Measurements from ENCODE around the gene SEBOX. TPM values are rescaled to one million over a fixed set of nuclear protein-coding genes. Genes with fewer than 3 reads are reported as not detected.

Gene SEBOX
- not detected for polyA plus RNA-seq (2013, experiment 1 of 2)
- polyA plus RNA-seq (2013, experiment 2 of 2) = not detected

- H3K36me3 ChIP-seq (ENCODE audit: control insufficient read depth in 1 of 2, insufficient read depth in 2 of 2, low read depth in 1 of 2, low read length in 2 of 2) = peaks cover 52 to 56% of the 10 kb centered on the region in 2 experiments
Measured at GRCh38 chr17:28364665-28365363, at the start of gene SEBOX. Gene SEBOX (minus strand): TSS chr17:28365199. CDS start chr17:28365151, 48 bp downstream.

GRCh38 chr17:28413804-28414203 is 48.8 kb upstream of the SEBOX start:
- H3K27me3 ChIP-seq (ENCODE audit: control insufficient read depth in 1 of 2, insufficient read depth in 1 of 2, low read length in 2 of 2) = peaks cover 45 to 53% of the 10 kb centered on the region in 2 experiments
- H3K36me3 ChIP-seq (ENCODE audit: control insufficient read depth in 1 of 2, insufficient read depth in 2 of 2, low read depth in 1 of 2, low read length in 2 of 2) = no peaks in the 10 kb centered on the region
- no peak overlapping the region for H3K14ac ChIP-seq (ENCODE audit: low read length in 2 of 2)
- no peak overlapping the region for H3K27ac ChIP-seq (ENCODE audit: low read length, poor library complexity, severe bottlenecking)
- H2AK5ac ChIP-seq (ENCODE audit: low read length, severe bottlenecking) = no peak overlapping the region
- H3K4me1 ChIP-seq (ENCODE audit: control insufficient read depth, insufficient read depth, low read depth, low read length) = peaks cover 2% of the 10 kb centered on the region
- no peak overlapping the region for H3K18ac ChIP-seq (ENCODE audit: low read depth in 1 of 2, low read length in 2 of 2)
- WGBS = 79% methylated on average over 7 of the region's 7 CpGs
- no peak overlapping the region for H3K4me2 ChIP-seq (ENCODE audit: low read length, poor library complexity, severe bottlenecking)
- H3K79me1 ChIP-seq (replicated peaks; ENCODE audit: low read length, poor library complexity, severe bottlenecking) = no peaks in the 10 kb centered on the region
- no peak overlapping the region for H2BK15ac ChIP-seq (ENCODE audit: low read depth, poor library complexity, severe bottlenecking)
- no peak for DNase-seq
- H4K91ac ChIP-seq (ENCODE audit: low read length) = no peak overlapping the region
- H2BK5ac ChIP-seq (ENCODE audit: low read depth, low read length, poor library complexity, severe bottlenecking) = no peak overlapping the region
- no peak overlapping the region for H3K4me3 ChIP-seq (ENCODE audit: insufficient read depth in 1 of 2, low read depth in 1 of 2, low read length in 2 of 2)
- no peak overlapping the region for H3K4ac ChIP-seq (ENCODE audit: low read depth in 1 of 2, low read length in 2 of 2)
- no peak overlapping the region for H4K8ac ChIP-seq (ENCODE audit: low read length)
- no peaks in the 10 kb centered on the region for H3K9me3 ChIP-seq (ENCODE audit: control insufficient read depth, low read length)
- H3K9ac ChIP-seq (ENCODE audit: low read length) = no peak overlapping the region
- no peak overlapping the region for H2AFZ ChIP-seq (ENCODE audit: low read depth, low read length)
- no peak overlapping the region for H2BK120ac ChIP-seq (ENCODE audit: low read depth, low read length)
- H2BK12ac ChIP-seq (ENCODE audit: low read length in 2 of 2) = no peak overlapping the region
- H3K23ac ChIP-seq (ENCODE audit: low read length in 2 of 2) = no peak overlapping the region

More at GRCh38 chr17:28364665-28365363, at the start of gene SEBOX:
- Histone ChIP-seq H3K18ac (ENCODE audit: low read depth in 1 of 2, low read length in 2 of 2) (no peak within 1 kb of the TSS), H3K23ac (ENCODE audit: low read length in 2 of 2) (no peak within 1 kb of the TSS), H2AK5ac (ENCODE audit: low read length, severe bottlenecking) (no peak within 1 kb of the TSS), H2BK5ac (ENCODE audit: low read depth, low read length, poor library complexity, severe bottlenecking) (no peak within 1 kb of the TSS), H2AFZ (ENCODE audit: low read depth, low read length) (no peak within 1 kb of the TSS), H2BK12ac (ENCODE audit: low read length in 2 of 2) (no peak within 1 kb of the TSS), H3K4me3 (ENCODE audit: insufficient read depth in 1 of 2, low read depth in 1 of 2, low read length in 2 of 2) (no peak within 1 kb of the TSS), H3K14ac (ENCODE audit: low read length in 2 of 2) (no peak within 1 kb of the TSS), H4K8ac (ENCODE audit: low read length) (no peak within 1 kb of the TSS), H3K4me1 (ENCODE audit: control insufficient read depth, insufficient read depth, low read depth, low read length) (no peaks in the 10 kb centered on the region), H3K4me2 (ENCODE audit: low read length, poor library complexity, severe bottlenecking) (no peak within 1 kb of the TSS), H2BK15ac (ENCODE audit: low read depth, poor library complexity, severe bottlenecking) (no peak within 1 kb of the TSS), H3K27ac (ENCODE audit: low read length, poor library complexity, severe bottlenecking) (no peak within 1 kb of the TSS), H3K9me3 (ENCODE audit: control insufficient read depth, low read length) (no peaks in the 10 kb centered on the region), H3K79me1 (replicated peaks; ENCODE audit: low read length, poor library complexity, severe bottlenecking) (peaks cover 19% of the 10 kb centered on the region), H2BK120ac (ENCODE audit: low read depth, low read length) (no peak within 1 kb of the TSS), H3K4ac (ENCODE audit: low read depth in 1 of 2, low read length in 2 of 2) (no peak within 1 kb of the TSS), H3K27me3 (ENCODE audit: control insufficient read depth in 1 of 2, insufficient read depth in 1 of 2, low read length in 2 of 2) (no peaks in the 10 kb centered on the region), H4K91ac (ENCODE audit: low read length) (no peak within 1 kb of the TSS), H3K9ac (ENCODE audit: low read length) (no peak within 1 kb of the TSS)
- DNase-seq = no peak
- WGBS = 95% methylated on average over 10 of the region's 13 CpGs

GRCh38 chr17:28412099-28412498 is 47.1 kb upstream of the SEBOX start:
- Histone ChIP-seq H3K27ac (ENCODE audit: low read length, poor library complexity, severe bottlenecking) (no peak overlapping the region), H3K4me1 (ENCODE audit: control insufficient read depth, insufficient read depth, low read depth, low read length) (peaks cover 1% of the 10 kb centered on the region), H4K91ac (ENCODE audit: low read length) (no peak overlapping the region), H2BK15ac (ENCODE audit: low read depth, poor library complexity, severe bottlenecking) (no peak overlapping the region), H2BK12ac (ENCODE audit: low read length in 2 of 2) (no peak overlapping the region), H2BK5ac (ENCODE audit: low read depth, low read length, poor library complexity, severe bottlenecking) (no peak overlapping the region), H3K4ac (ENCODE audit: low read depth in 1 of 2, low read length in 2 of 2) (no peak overlapping the region), H3K27me3 (ENCODE audit: control insufficient read depth in 1 of 2, insufficient read depth in 1 of 2, low read length in 2 of 2) (peaks cover 45 to 58% of the 10 kb centered on the region in 2 experiments), H3K4me3 (ENCODE audit: insufficient read depth in 1 of 2, low read depth in 1 of 2, low read length in 2 of 2) (no peak overlapping the region), H3K36me3 (ENCODE audit: control insufficient read depth in 1 of 2, insufficient read depth in 2 of 2, low read depth in 1 of 2, low read length in 2 of 2) (no peaks in the 10 kb centered on the region), H3K79me1 (replicated peaks; ENCODE audit: low read length, poor library complexity, severe bottlenecking) (no peaks in the 10 kb centered on the region), H3K9me3 (ENCODE audit: control insufficient read depth, low read length) (no peaks in the 10 kb centered on the region), H4K8ac (ENCODE audit: low read length) (no peak overlapping the region), H3K23ac (ENCODE audit: low read length in 2 of 2) (no peak overlapping the region), H3K18ac (ENCODE audit: low read depth in 1 of 2, low read length in 2 of 2) (no peak overlapping the region), H2BK120ac (ENCODE audit: low read depth, low read length) (no peak overlapping the region), H3K14ac (ENCODE audit: low read length in 2 of 2) (no peak overlapping the region), H2AFZ (ENCODE audit: low read depth, low read length) (no peak overlapping the region), H3K9ac (ENCODE audit: low read length) (no peak overlapping the region), H3K4me2 (ENCODE audit: low read length, poor library complexity, severe bottlenecking) (no peak overlapping the region), H2AK5ac (ENCODE audit: low read length, severe bottlenecking) (no peak overlapping the region)
- WGBS = 91% methylated on average over 3 of the region's 3 CpGs
- no peak for DNase-seq

GRCh38 chr17:28407974-28408306 is 42.9 kb upstream of the SEBOX start:
- H2BK5ac ChIP-seq (ENCODE audit: low read depth, low read length, poor library complexity, severe bottlenecking) = no peak overlapping the region
- no peak overlapping the region for H2BK120ac ChIP-seq (ENCODE audit: low read depth, low read length)
- DNase-seq = no peak
- no peak overlapping the region for H2BK12ac ChIP-seq (ENCODE audit: low read length in 2 of 2)
- WGBS = 96% methylated on average over 1 of the region's 1 CpG
- H2AK5ac ChIP-seq (ENCODE audit: low read length, severe bottlenecking) = no peak overlapping the region
- no peak overlapping the region for H4K91ac ChIP-seq (ENCODE audit: low read length)
- no peak overlapping the region for H3K27ac ChIP-seq (ENCODE audit: low read length, poor library complexity, severe bottlenecking)
- no peaks in the 10 kb centered on the region for H3K79me1 ChIP-seq (replicated peaks; ENCODE audit: low read length, poor library complexity, severe bottlenecking)
- H3K23ac ChIP-seq (ENCODE audit: low read length in 2 of 2) = no peak overlapping the region
- H3K9ac ChIP-seq (ENCODE audit: low read length) = no peak overlapping the region
- H3K27me3 ChIP-seq (ENCODE audit: control insufficient read depth in 1 of 2, insufficient read depth in 1 of 2, low read length in 2 of 2) = peaks cover 20 to 31% of the 10 kb centered on the region in 2 experiments
- H3K36me3 ChIP-seq (ENCODE audit: control insufficient read depth in 1 of 2, insufficient read depth in 2 of 2, low read depth in 1 of 2, low read length in 2 of 2) = peaks cover 6% of the 10 kb centered on the region in 2 experiments
- no peak overlapping the region for H4K8ac ChIP-seq (ENCODE audit: low read length)
- H2AFZ ChIP-seq (ENCODE audit: low read depth, low read length) = no peak overlapping the region
- H3K14ac ChIP-seq (ENCODE audit: low read length in 2 of 2) = no peak overlapping the region
- H3K4ac ChIP-seq (ENCODE audit: low read depth in 1 of 2, low read length in 2 of 2) = no peak overlapping the region
- H3K4me2 ChIP-seq (ENCODE audit: low read length, poor library complexity, severe bottlenecking) = no peak overlapping the region
- H3K18ac ChIP-seq (ENCODE audit: low read depth in 1 of 2, low read length in 2 of 2) = no peak overlapping the region
- H3K4me1 ChIP-seq (ENCODE audit: control insufficient read depth, insufficient read depth, low read depth, low read length) = peaks cover 16% of the 10 kb centered on the region
- no peak overlapping the region for H2BK15ac ChIP-seq (ENCODE audit: low read depth, poor library complexity, severe bottlenecking)
- no peaks in the 10 kb centered on the region for H3K9me3 ChIP-seq (ENCODE audit: control insufficient read depth, low read length)
- no peak overlapping the region for H3K4me3 ChIP-seq (ENCODE audit: insufficient read depth in 1 of 2, low read depth in 1 of 2, low read length in 2 of 2)
